ENCODE measurements around the gene GRIK4. TPM values are rescaled to one million over a fixed set of nuclear protein-coding genes. Genes with fewer than 3 reads are reported as not detected.

Gene GRIK4
- total RNA-seq, 4 donors from 2014 or later, result under 0.01 to 0.69 (median 0.25) TPM

DNA sequence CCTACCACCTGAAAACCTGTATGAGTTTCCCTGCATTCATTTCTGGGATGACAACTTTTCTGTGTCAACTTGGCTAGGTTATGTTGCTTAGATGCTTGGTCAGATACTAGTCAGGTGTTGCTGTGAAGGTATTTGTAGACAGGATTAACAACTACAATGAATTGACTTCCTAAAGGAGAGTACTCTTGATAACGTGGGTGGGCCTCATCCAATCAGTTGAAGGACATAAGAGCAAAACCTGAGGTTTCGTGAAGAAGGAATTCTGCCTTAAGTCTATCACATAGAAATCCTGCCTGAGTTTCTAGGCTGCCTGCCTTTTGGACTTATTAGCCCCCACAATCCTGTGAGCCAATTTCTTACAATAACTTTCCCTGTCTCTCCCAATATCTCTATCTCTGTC, 431.2 kb downstream of the GRIK4 start:
- Histone ChIP-seq H3K9me3 (peaks cover 0 to 15% (median 0%) of the 10 kb centered on the region in 3 donors), H3K36me3 (no peaks in the 10 kb centered on the region), H3K4me3 (no peak overlapping the region), H3K4me1 (no peaks in the 10 kb centered on the region), H3K27me3 (peaks cover 41% of the 10 kb centered on the region), H3K27ac (no peak overlapping the region)
- TF ChIP-seq POLR2AphosphoS5 (IDR thresholded peaks at IDR 0.05) (no peak), POLR2A (IDR thresholded peaks at IDR 0.05) (no peak), EP300 (IDR thresholded peaks at IDR 0.05) (no peak)
- TF ChIP-seq, protein P1, sequence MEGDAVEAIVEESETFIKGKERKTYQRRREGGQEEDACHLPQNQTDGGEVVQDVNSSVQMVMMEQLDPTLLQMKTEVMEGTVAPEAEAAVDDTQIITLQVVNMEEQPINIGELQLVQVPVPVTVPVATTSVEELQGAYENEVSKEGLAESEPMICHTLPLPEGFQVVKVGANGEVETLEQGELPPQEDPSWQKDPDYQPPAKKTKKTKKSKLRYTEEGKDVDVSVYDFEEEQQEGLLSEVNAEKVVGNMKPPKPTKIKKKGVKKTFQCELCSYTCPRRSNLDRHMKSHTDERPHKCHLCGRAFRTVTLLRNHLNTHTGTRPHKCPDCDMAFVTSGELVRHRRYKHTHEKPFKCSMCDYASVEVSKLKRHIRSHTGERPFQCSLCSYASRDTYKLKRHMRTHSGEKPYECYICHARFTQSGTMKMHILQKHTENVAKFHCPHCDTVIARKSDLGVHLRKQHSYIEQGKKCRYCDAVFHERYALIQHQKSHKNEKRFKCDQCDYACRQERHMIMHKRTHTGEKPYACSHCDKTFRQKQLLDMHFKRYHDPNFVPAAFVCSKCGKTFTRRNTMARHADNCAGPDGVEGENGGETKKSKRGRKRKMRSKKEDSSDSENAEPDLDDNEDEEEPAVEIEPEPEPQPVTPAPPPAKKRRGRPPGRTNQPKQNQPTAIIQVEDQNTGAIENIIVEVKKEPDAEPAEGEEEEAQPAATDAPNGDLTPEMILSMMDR (IDR thresholded peaks at IDR 0.05), result no peak
- WGBS, 2 donors (ENCODE audit: low coverage in 1 of 2), result 73 to 89% methylated on average over 2 of the region's 2 CpGs
- no peak for ATAC-seq

DNA sequence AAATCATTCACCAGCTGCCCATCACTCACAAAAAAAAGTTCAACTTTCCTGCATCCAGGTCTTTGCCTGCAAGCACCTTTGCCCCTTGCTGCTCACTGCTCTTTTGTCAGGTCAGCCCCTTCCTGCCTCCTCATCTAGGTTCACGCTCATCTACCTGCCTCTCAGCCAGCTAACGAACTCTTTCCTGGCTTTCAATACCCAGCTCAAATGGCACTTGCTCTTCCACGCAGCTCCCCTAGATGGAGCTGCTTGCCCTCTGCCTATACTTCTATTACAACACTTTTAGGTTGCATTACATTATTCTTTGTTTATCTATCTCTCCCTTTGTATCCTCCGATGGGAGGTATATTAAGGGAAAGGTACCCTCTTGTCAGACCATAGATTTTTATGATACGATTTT, 433.5 kb downstream of the GRIK4 start:
- peaks cover 0 to 15% (median 0%) of the 10 kb centered on the region in 3 donors for H3K9me3 ChIP-seq

DNA sequence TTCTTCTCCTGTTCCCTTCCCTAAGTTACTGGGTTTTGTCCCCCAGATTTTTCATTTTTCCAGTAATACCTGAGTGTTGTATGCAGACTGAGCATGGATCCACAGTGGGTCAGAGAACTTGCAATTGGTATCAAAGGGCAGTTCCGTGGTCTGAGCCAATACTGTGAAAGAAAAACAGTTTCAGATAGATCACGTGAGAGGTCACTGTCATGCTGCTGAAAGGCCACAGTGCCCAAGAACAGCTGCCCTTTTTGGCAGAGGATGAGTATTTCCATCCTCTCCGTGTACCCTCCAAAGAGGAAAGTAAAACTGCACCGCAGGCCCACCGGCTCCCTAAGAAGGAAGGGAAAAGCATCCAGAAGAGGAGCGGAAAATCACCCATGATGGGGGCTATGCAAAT, 439.3 kb downstream of the GRIK4 start:
- TF ChIP-seq EP300 (IDR thresholded peaks at IDR 0.05) (no peak), POLR2AphosphoS5 (IDR thresholded peaks at IDR 0.05) (no peak), POLR2A (IDR thresholded peaks at IDR 0.05) (no peak)
- TF ChIP-seq, protein P1 (IDR thresholded peaks at IDR 0.05), result no peak
- Histone ChIP-seq H3K27me3 (peaks cover 61% of the 10 kb centered on the region), H3K27ac (no peak overlapping the region), H3K4me1 (peaks cover 0 to 8% (median 0%) of the 10 kb centered on the region in 3 donors), H3K4me3 (no peak overlapping the region), H3K9me3 (no peaks in the 10 kb centered on the region), H3K36me3 (no peaks in the 10 kb centered on the region)
- ATAC-seq, result no peak
- 73% methylated on average over 3 of the region's 6 CpGs; no CpG with 5 or more reads in 1 of the 2 donors for WGBS, 2 donors (ENCODE audit: low coverage in 1 of 2)

More for the DNA sequence above, 433.5 kb downstream of the GRIK4 start:
- TF ChIP-seq EP300 (IDR thresholded peaks at IDR 0.05) (no peak), POLR2A (IDR thresholded peaks at IDR 0.05) (no peak), POLR2AphosphoS5 (IDR thresholded peaks at IDR 0.05) (no peak)
- TF ChIP-seq, protein P1 (IDR thresholded peaks at IDR 0.05), result no peak
- ATAC-seq, result no peak
- H3K4me1 ChIP-seq, result no peaks in the 10 kb centered on the region
- no peak overlapping the region for H3K27ac ChIP-seq
- no peaks in the 10 kb centered on the region for H3K36me3 ChIP-seq
- WGBS, 2 donors (ENCODE audit: low coverage in 1 of 2), result 60 to 75% methylated on average over 2 to 4 of the region's 5 CpGs
- no peak overlapping the region for H3K4me3 ChIP-seq
- peaks cover 44% of the 10 kb centered on the region for H3K27me3 ChIP-seq

DNA sequence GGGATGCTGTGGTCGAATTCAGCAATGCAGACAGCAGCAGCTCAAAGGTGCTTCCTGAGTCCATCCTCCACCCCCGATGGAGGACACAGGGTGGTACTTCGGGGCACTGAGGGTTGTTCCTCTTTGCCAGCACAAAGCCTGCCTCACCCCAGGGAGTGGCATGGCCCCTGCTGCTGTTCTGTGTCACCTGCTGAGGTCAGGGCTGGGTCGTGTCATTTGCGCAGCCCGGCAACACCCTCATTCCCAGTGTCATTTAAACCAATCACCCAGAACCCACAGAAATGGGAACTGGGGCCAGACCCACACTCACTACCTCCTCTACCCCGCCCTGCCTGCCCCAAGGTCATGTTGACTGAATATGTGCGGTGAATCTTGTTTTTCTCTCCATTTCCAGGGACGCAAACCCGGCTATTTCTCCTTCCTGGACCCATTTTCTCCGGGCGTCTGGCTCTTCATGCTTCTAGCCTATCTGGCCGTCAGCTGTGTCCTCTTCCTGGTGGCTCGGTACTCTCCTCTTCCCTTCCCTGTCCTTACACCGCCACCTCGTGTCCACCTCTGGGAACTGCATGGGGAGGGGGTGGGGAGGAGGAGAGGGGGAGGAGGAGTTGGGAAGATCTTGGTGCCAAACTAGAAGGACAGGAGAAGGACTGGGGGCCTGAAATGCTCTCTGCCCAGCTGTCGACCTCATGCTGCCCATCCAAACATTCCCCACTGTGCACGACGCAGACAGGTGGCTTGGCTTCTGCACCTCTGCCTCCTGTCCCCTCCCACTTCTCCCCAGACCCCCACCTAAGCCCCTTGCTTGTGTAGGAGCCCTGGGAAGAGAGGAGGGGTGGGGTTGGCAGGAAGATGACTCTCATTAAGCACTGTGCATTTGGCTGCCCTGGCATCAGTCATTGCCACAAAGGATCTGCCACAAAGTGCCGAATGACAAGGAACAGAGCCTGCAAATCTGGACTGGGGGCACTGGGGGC, 441.2 kb downstream of the GRIK4 start:
- Histone ChIP-seq H3K4me3 (peak overlapping the region in 1 of 2 donors; percentile 16), H3K27ac (no peak overlapping the region), H3K4me1 (peaks cover 0 to 8% (median 0%) of the 10 kb centered on the region in 3 donors), H3K27me3 (peaks cover 48% of the 10 kb centered on the region), H3K9me3 (no peaks in the 10 kb centered on the region), H3K36me3 (no peaks in the 10 kb centered on the region)
- 15 to 17% methylated on average over 8 to 16 of the region's 20 CpGs for whole genome bisulfite sequencing, 2 donors (ENCODE audit: low coverage in 1 of 2)
- ATAC-seq, result peak; percentile 49
- TF ChIP-seq, protein P1 (IDR thresholded peaks at IDR 0.05), result peak in 3 of 4 experiments; percentile 21 to 75 (median 37)
- no peak for TF ChIP-seq POLR2AphosphoS5 (IDR thresholded peaks at IDR 0.05)
